ENCODE measurements around the gene CEP104.

The CEP104 gene

DNA sequence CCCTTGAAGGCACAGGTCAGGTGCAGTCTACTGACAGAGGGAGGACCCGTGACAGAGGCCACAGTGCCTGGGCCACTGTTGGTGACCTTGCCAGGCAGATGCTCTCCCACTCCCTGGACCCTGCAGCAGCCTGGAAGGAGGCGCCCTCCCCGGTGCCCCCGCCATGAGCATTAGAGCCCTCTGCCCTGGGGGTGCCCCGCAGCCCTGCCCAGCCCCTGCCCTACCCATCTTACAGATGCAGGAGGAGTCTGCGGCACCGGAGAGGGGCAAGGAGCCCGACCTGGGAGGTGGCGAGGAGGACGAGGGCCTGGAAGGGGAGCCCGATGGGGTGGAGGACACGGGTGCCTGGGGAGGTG is 94.2 kb downstream of the CEP104 start:
- DNase-seq (ENCODE audit: low read depth, low spot score), result no peak

DNA sequence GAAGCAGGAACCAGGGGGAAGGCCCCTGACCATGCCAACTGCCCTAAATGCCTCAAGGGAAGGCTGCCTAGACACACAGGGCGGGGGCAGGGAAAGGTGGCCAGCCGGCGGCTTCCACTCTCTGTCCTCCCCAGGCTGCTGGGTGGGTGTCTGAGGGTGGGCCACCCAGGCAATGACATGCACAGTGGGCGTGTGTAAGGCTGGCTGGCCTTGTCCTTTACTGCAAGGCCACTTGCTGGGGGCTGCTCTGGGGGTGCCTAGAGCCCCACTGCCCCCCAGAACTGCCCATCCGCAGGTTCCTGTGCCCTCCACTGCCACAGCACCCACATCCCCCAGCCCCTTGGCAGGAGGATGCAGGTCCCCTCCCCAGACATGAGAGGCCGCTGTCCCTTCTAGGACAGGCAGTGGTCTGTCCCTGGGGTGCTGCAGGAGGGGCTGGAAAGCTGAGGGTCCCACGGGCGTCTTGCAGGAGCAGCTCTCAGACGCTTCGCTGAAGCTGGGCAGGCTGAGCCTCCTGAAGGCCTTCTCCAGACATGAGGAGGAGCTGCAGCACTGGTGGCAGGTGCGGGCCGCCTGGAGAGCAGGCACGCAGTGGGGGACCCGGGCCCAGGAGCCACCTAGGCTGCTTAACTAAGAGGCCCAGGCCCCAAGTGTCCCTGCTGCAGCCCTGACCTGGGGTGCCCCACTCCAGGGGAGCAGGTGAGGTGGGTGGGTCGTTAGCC is 94.7 kb downstream of the CEP104 start:
- DNase-seq (ENCODE audit: low read depth, low spot score), result no peak

Measured in smooth muscle cell of the brain vasculature (primary cell).